Aorta (tissue), 5 donors: ENCODE measurements around the gene CCND1. TPM values are rescaled to one million over a fixed set of nuclear protein-coding genes. Genes with fewer than 3 reads are reported as not detected.

Experiments used
- ATAC-seq: fragments of 200-7000 bp; cut with Tn5 transposase; one replicate; pipeline ENCODE4 v1.9.1; 2022; ENCODE audit warnings: moderate library complexity; ENCODE audit not compliant: low FRiP score
- DNase-seq, 2 donors: peaks; one replicate each; pipeline ENCODE4 v3.0.0-alpha.2; 2020
- H3K27ac ChIP-seq, 2 donors: one replicate each; pipeline ENCODE4 v1.5.1; 2013; ENCODE audit warnings: low read length in 2 of 2, mild to moderate bottlenecking in 2 of 2, moderate library complexity in 2 of 2, control low read depth in 1 of 2, inconsistent platforms in 1 of 2, low read depth in 1 of 2
- H3K27me3 ChIP-seq, 2 donors: one replicate each; pipeline ENCODE4 v1.6.1; 2013; ENCODE audit warnings: control low read depth in 1 of 2, low read length in 1 of 2, mild to moderate bottlenecking in 1 of 2, moderate library complexity in 1 of 2; ENCODE audit not compliant: insufficient read depth in 2 of 2, control insufficient read depth in 1 of 2
- H3K36me3 ChIP-seq, 2 donors: one replicate each; pipeline ENCODE4 v1.6.1; 2013; ENCODE audit warnings: control low read depth in 1 of 2, low read length in 1 of 2, mild to moderate bottlenecking in 1 of 2; ENCODE audit not compliant: insufficient read depth in 2 of 2, control insufficient read depth in 1 of 2
- H3K4me1 ChIP-seq, 2 donors: one replicate each; pipeline ENCODE4 v1.6.1; 2013; ENCODE audit warnings: low read length in 2 of 2, control low read depth in 1 of 2, mild to moderate bottlenecking in 1 of 2, moderate library complexity in 1 of 2; ENCODE audit not compliant: insufficient read depth in 2 of 2, control insufficient read depth in 1 of 2
- H3K4me3 ChIP-seq, 2 donors: one replicate each; pipeline ENCODE4 v1.5.1; 2013; ENCODE audit warnings: low read length in 2 of 2, control low read depth in 1 of 2, mild to moderate bottlenecking in 1 of 2
- H3K9me3 ChIP-seq: one replicate; pipeline ENCODE4 v1.6.1; 2013; ENCODE audit warnings: mild to moderate bottlenecking, low read length; ENCODE audit not compliant: control insufficient read depth
- WGBS, 2 donors: extraction: QIAGEN DNeasy Blood & Tissue Kit; methylation state at CpG; one replicate each; pipeline ENCODE4 v1.1.7; 2013; 5-methylcytosine and 5-hydroxymethylcytosine counted together
- intact Hi-C, 2 donors: fragments of 100-400 bp; cut with DNase I; formaldehyde crosslinking; loops; one replicate each; pipeline versions ENCODE4 v1.14.2 to v1.15.0; 2022
- polyA plus RNA-seq, 2 donors: library from polyadenylated mRNA; stranded (reverse); fragments of 200-250 nt; gene quantifications; one replicate each; pipeline ENCODE4 v1.2.3, GENCODE V29; 2013
- total RNA-seq, 2 donors: library from RNA; stranded (reverse); fragmentation: NEBNext Ultra II Directional; extraction: Animal tissue kit (Norgen Biotek cat#: 25700); gene quantifications; one replicate each; pipeline ENCODE4 v1.2.1, GENCODE V29; 2021
- donor health status: healthy with polysubstance abuse.
- donor health status: Bipolar disorder and iron deficiency.
- donor health status: DM: no; HTN: no; CAD: no.
- donor health status: DM: no; HTN: no; CAD: no.
- donor health status: DM: yes; HTN: yes; CAD: no.

CCND1 gene
- total and polyA plus RNA-seq, 4 donors, result 20.9 to 102 (median 71.2) TPM

- H3K27ac ChIP-seq, result no peak overlapping the region
- DNase-seq (peak in 1 of 2 donors; percentile 71), ATAC-seq (no peak)
- 85% methylated on average over 13 of the region's 13 CpGs for WGBS, 2 donors
- H3K9me3 ChIP-seq, result no peaks in the 10 kb centered on the region
- H3K4me3 ChIP-seq, result no peak overlapping the region
- H3K27me3 ChIP-seq, result no peaks in the 10 kb centered on the region
- H3K4me1 ChIP-seq, result no peaks in the 10 kb centered on the region
- intact Hi-C loops, result loop anchor here in 1 of 2 donors (10.0 kb wide), 1 partner anchor 186 kb away; no protein-coding TSS in a partner anchor
- no peaks in the 10 kb centered on the region for H3K36me3 ChIP-seq
Observed at GRCh38 chr11:69699213-69699612, 58.3 kb downstream of the CCND1 start.

- H3K27me3 ChIP-seq, result no peaks in the 10 kb centered on the region
- peak in 1 of 2 donors; percentile 82 for DNase-seq
Observed at GRCh38 chr11:69700278-69701140, 59.6 kb downstream of the CCND1 start.

GRCh38 chr11:69702239-69702691, 61.3 kb downstream of the CCND1 start:
- ATAC-seq (no peak), DNase-seq (peak in 1 of 2 donors; percentile 73)
- WGBS, 2 donors, result 7% methylated on average over 31 to 35 of the region's 35 CpGs
- Histone ChIP-seq H3K27ac (no peak overlapping the region), H3K27me3 (no peaks in the 10 kb centered on the region), H3K36me3 (no peaks in the 10 kb centered on the region), H3K4me3 (no peak overlapping the region), H3K4me1 (no peaks in the 10 kb centered on the region), H3K9me3 (no peaks in the 10 kb centered on the region)
- intact Hi-C loops, result no loop called here

More at GRCh38 chr11:69700278-69701140, 59.6 kb downstream of the CCND1 start:
- Histone ChIP-seq H3K4me3 (no peak overlapping the region), H3K9me3 (no peaks in the 10 kb centered on the region), H3K4me1 (no peaks in the 10 kb centered on the region), H3K36me3 (no peaks in the 10 kb centered on the region), H3K27ac (no peak overlapping the region)
- no peak for ATAC-seq
- intact Hi-C loops, result no loop called here
- WGBS, 2 donors, result 56 to 64% methylated on average over 20 of the region's 20 CpGs

GRCh38 chr11:69702769-69703452, 62.0 kb downstream of the CCND1 start:
- Histone ChIP-seq H3K9me3 (no peaks in the 10 kb centered on the region), H3K27ac (no peak overlapping the region), H3K4me1 (no peaks in the 10 kb centered on the region), H3K4me3 (no peak overlapping the region), H3K36me3 (no peaks in the 10 kb centered on the region), H3K27me3 (no peaks in the 10 kb centered on the region)
- 9 to 10% methylated on average over 45 of the region's 45 CpGs for WGBS, 2 donors
- peak in 1 of 2 donors; percentile 71 for DNase-seq
- no peak for ATAC-seq
- intact Hi-C loops, result no loop called here

- no peak overlapping the region for H3K4me3 ChIP-seq
- ATAC-seq (no peak), DNase-seq (no peak)
- no peaks in the 10 kb centered on the region for H3K27me3 ChIP-seq
- no peak overlapping the region for H3K27ac ChIP-seq
- 2% methylated on average over 7 to 34 of the region's 34 CpGs for WGBS, 2 donors
- no peaks in the 10 kb centered on the region for H3K36me3 ChIP-seq
- no peaks in the 10 kb centered on the region for H3K9me3 ChIP-seq
- intact Hi-C loops, result no loop called here
- no peaks in the 10 kb centered on the region for H3K4me1 ChIP-seq
Observed at GRCh38 chr11:69703453-69703767, 62.5 kb downstream of the CCND1 start.

Other genes with a start within 250 kb of the CCND1 start
- not detected for gene LINC01488, start 159.5 kb upstream of the CCND1 start, total RNA-seq
- gene LINC01488, start 159.5 kb upstream of the CCND1 start, polyA plus RNA-seq, result not detected
- 10 to 100 TPM; 20.7 to 34.5 TPM for gene LTO1, start 34.2 kb downstream of the CCND1 start, total RNA-seq
- 10 to 100 TPM in 1 of 2 donors, 1 to 10 TPM in 1; 4.6 to 32.6 TPM for gene LTO1, start 34.2 kb downstream of the CCND1 start, polyA plus RNA-seq
- not detected for gene FGF19, start 62.9 kb downstream of the CCND1 start, total RNA-seq
- gene FGF19, start 62.9 kb downstream of the CCND1 start, polyA plus RNA-seq, result not detected
- gene FGF4, start 134.2 kb downstream of the CCND1 start, total RNA-seq, result not detected
- gene FGF4, start 134.2 kb downstream of the CCND1 start, polyA plus RNA-seq, result under 1 TPM in 1 of 2 donors, not detected in 1; 0.13 TPM
- gene FGF3, start 178.3 kb downstream of the CCND1 start, total RNA-seq, result not detected
- not detected for gene FGF3, start 178.3 kb downstream of the CCND1 start, polyA plus RNA-seq